Measurements from ENCODE around the gene RASA3. TPM values are rescaled to one million over a fixed set of nuclear protein-coding genes. Genes with fewer than 3 reads are reported as not detected.
"Not testable (repeated sequence)": the region's sequence is repeated elsewhere in the genome, so short reads cannot be mapped to it uniquely, and the experiment has no call there.

RASA3 gene
- total RNA-seq, 1 donor = 78.9 TPM

- Histone ChIP-seq H3K27me3 (ENCODE audit: insufficient read depth, low read length) (no peaks in the 10 kb centered on the region), H3K4me1 (ENCODE audit: insufficient read depth, low read length) (peaks cover 87% of the 10 kb centered on the region), H3K4me3 (ENCODE audit: low read length) (no peak overlapping the region), H3K9me3 (ENCODE audit: low read depth, low read length) (no peaks in the 10 kb centered on the region)
Observed at GRCh38 chr13:114108894-114109293, 23.5 kb downstream of the RASA3 start.

GRCh38 chr13:114108141-114108761 is 24.2 kb downstream of the RASA3 start:
- Histone ChIP-seq H3K27me3 (ENCODE audit: insufficient read depth, low read length) (no peaks in the 10 kb centered on the region), H3K4me1 (ENCODE audit: insufficient read depth, low read length) (peaks cover 84% of the 10 kb centered on the region), H3K4me3 (ENCODE audit: low read length) (no peak overlapping the region), H3K9me3 (ENCODE audit: low read depth, low read length) (no peaks in the 10 kb centered on the region)

- peaks cover 78% of the 10 kb centered on the region for H3K4me1 ChIP-seq (ENCODE audit: insufficient read depth, low read length)
- H3K4me3 ChIP-seq (ENCODE audit: low read length) = no peak overlapping the region
- no peaks in the 10 kb centered on the region for H3K9me3 ChIP-seq (ENCODE audit: low read depth, low read length)
- H3K27me3 ChIP-seq (ENCODE audit: insufficient read depth, low read length) = no peaks in the 10 kb centered on the region
Observed at GRCh38 chr13:114107686-114108081, 24.7 kb downstream of the RASA3 start.

GRCh38 chr13:114106991-114107685 is 25.3 kb downstream of the RASA3 start:
- Histone ChIP-seq H3K4me3 (ENCODE audit: low read length) (no peak overlapping the region), H3K27me3 (ENCODE audit: insufficient read depth, low read length) (no peaks in the 10 kb centered on the region), H3K4me1 (ENCODE audit: insufficient read depth, low read length) (peaks cover 73% of the 10 kb centered on the region), H3K9me3 (ENCODE audit: low read depth, low read length) (no peaks in the 10 kb centered on the region)

GRCh38 chr13:114106526-114106925 is 25.9 kb downstream of the RASA3 start:
- H3K4me1 ChIP-seq (ENCODE audit: insufficient read depth, low read length) = peaks cover 69% of the 10 kb centered on the region
- H3K9me3 ChIP-seq (ENCODE audit: low read depth, low read length) = no peaks in the 10 kb centered on the region
- H3K4me3 ChIP-seq (ENCODE audit: low read length) = no peak overlapping the region
- no peaks in the 10 kb centered on the region for H3K27me3 ChIP-seq (ENCODE audit: insufficient read depth, low read length)

GRCh38 chr13:114105521-114106225 is 26.8 kb downstream of the RASA3 start:
- H3K4me1 ChIP-seq (ENCODE audit: insufficient read depth, low read length) = peaks cover 71% of the 10 kb centered on the region

GRCh38 chr13:114104655-114105520 is 27.5 kb downstream of the RASA3 start:
- Histone ChIP-seq H3K4me1 (ENCODE audit: insufficient read depth, low read length) (peaks cover 65% of the 10 kb centered on the region), H3K9me3 (ENCODE audit: low read depth, low read length) (no peaks in the 10 kb centered on the region), H3K4me3 (ENCODE audit: low read length) (no peak overlapping the region), H3K27me3 (ENCODE audit: insufficient read depth, low read length) (no peaks in the 10 kb centered on the region)

More at GRCh38 chr13:114105521-114106225, 26.8 kb downstream of the RASA3 start:
- Histone ChIP-seq H3K9me3 (ENCODE audit: low read depth, low read length) (no peaks in the 10 kb centered on the region), H3K4me3 (ENCODE audit: low read length) (no peak overlapping the region), H3K27me3 (ENCODE audit: insufficient read depth, low read length) (no peaks in the 10 kb centered on the region)

GRCh38 chr13:114103801-114104654 is 28.4 kb downstream of the RASA3 start:
- Histone ChIP-seq H3K4me1 (ENCODE audit: insufficient read depth, low read length) (peaks cover 56% of the 10 kb centered on the region), H3K4me3 (ENCODE audit: low read length) (no peak overlapping the region), H3K9me3 (ENCODE audit: low read depth, low read length) (no peaks in the 10 kb centered on the region), H3K27me3 (ENCODE audit: insufficient read depth, low read length) (no peaks in the 10 kb centered on the region)

GRCh38 chr13:114103289-114103621 is 29.2 kb downstream of the RASA3 start:
- not testable (repeated sequence) for H3K27me3 ChIP-seq (ENCODE audit: insufficient read depth, low read length); H3K9me3 ChIP-seq (ENCODE audit: low read depth, low read length); H3K4me3 ChIP-seq (ENCODE audit: low read length)
- H3K4me1 ChIP-seq (ENCODE audit: insufficient read depth, low read length) = peaks cover 51% of the 10 kb centered on the region

GRCh38 chr13:114102521-114103288 is 29.7 kb downstream of the RASA3 start:
- no peaks in the 10 kb centered on the region for H3K27me3 ChIP-seq (ENCODE audit: insufficient read depth, low read length)
- no peaks in the 10 kb centered on the region for H3K9me3 ChIP-seq (ENCODE audit: low read depth, low read length)
- H3K4me1 ChIP-seq (ENCODE audit: insufficient read depth, low read length) = peaks cover 51% of the 10 kb centered on the region
- H3K4me3 ChIP-seq (ENCODE audit: low read length) = no peak overlapping the region

GRCh38 chr13:114102131-114102520 is 30.3 kb downstream of the RASA3 start:
- Histone ChIP-seq H3K9me3 (ENCODE audit: low read depth, low read length) (no peaks in the 10 kb centered on the region), H3K4me3 (ENCODE audit: low read length) (no peak overlapping the region), H3K4me1 (ENCODE audit: insufficient read depth, low read length) (peaks cover 51% of the 10 kb centered on the region), H3K27me3 (ENCODE audit: insufficient read depth, low read length) (no peaks in the 10 kb centered on the region)

- Histone ChIP-seq H3K4me3 (ENCODE audit: low read length) (no peak overlapping the region), H3K9me3 (ENCODE audit: low read depth, low read length) (no peaks in the 10 kb centered on the region), H3K27me3 (ENCODE audit: insufficient read depth, low read length) (no peaks in the 10 kb centered on the region), H3K4me1 (ENCODE audit: insufficient read depth, low read length) (peaks cover 49% of the 10 kb centered on the region)
Observed at GRCh38 chr13:114101358-114102130, 30.9 kb downstream of the RASA3 start.

All from mononuclear cell (primary cell).